Measurements from ENCODE around the gene TSHZ1.
"Not testable (repeated sequence)": the region's sequence is repeated elsewhere in the genome, so short reads cannot be mapped to it uniquely, and the experiment has no call there.

Gene TSHZ1

GRCh38 chr18:75183524-75183923, 27.1 kb upstream of the TSHZ1 start:
- DNase-seq, result no peak

GRCh38 chr18:75183973-75184493, 26.6 kb upstream of the TSHZ1 start:
- DNase-seq, result no peak

- DNase-seq, result no peak
Measured at GRCh38 chr18:75185460-75185859, 25.1 kb upstream of the TSHZ1 start.

- not testable (repeated sequence) for DNase-seq
Measured at GRCh38 chr18:75187702-75188101, 22.9 kb upstream of the TSHZ1 start.

- DNase-seq, result no peak
Measured at GRCh38 chr18:75189696-75190095, 20.9 kb upstream of the TSHZ1 start.

GRCh38 chr18:75192899-75193298, 17.7 kb upstream of the TSHZ1 start:
- DNase-seq, result no peak

- no peak for DNase-seq
Measured at GRCh38 chr18:75198036-75198435, 12.6 kb upstream of the TSHZ1 start.

- DNase-seq, result no peak
Measured at GRCh38 chr18:75199327-75199726, 11.3 kb upstream of the TSHZ1 start.

GRCh38 chr18:75200071-75200470, 10.5 kb upstream of the TSHZ1 start:
- no peak for DNase-seq

GRCh38 chr18:75200605-75201280, 9.9 kb upstream of the TSHZ1 start:
- no peak for DNase-seq

- DNase-seq, result no peak
Measured at GRCh38 chr18:75201282-75202270, 9.0 kb upstream of the TSHZ1 start.

GRCh38 chr18:75202696-75203365, 7.8 kb upstream of the TSHZ1 start:
- no peak for DNase-seq

- DNase-seq, result no peak
Measured at GRCh38 chr18:75203416-75204268, 7.0 kb upstream of the TSHZ1 start.

- DNase-seq, result no peak
Measured at GRCh38 chr18:75204269-75204731, 6.3 kb upstream of the TSHZ1 start.

- peak in 2 of 6 experiments; percentile 4 to 49 for DNase-seq
Measured at GRCh38 chr18:75204732-75205513, 5.7 kb upstream of the TSHZ1 start.

- DNase-seq, result no peak
Measured at GRCh38 chr18:75205514-75206132, 5.0 kb upstream of the TSHZ1 start.

- no peak for DNase-seq
Measured at GRCh38 chr18:75206452-75207309, 3.9 kb upstream of the TSHZ1 start.

GRCh38 chr18:75207310-75208154, 3.1 kb upstream of the TSHZ1 start:
- no peak for DNase-seq

All from stimulated activated naive CD4-positive, alpha-beta T cell (primary cell).